Lower leg skin (tissue), 3 donors: ENCODE results near the gene RFX5.

ENCODE experiments used
- CTCF ChIP-seq, 3 donors: fragments of 450-650 bp; IDR thresholded peaks; one replicate each; pipeline ENCODE4 v1.5.1; 2016; ENCODE audit warnings: antibody characterized with exemption in 3 of 3, mild to moderate bottlenecking in 3 of 3, moderate library complexity in 2 of 3
- POLR2A ChIP-seq, 2 donors: fragments of 450-650 bp; IDR thresholded peaks; one replicate each; pipeline ENCODE4 v1.6.1; 2016 to 2017; ENCODE audit warnings: antibody characterized with exemption in 2 of 2, mild to moderate bottlenecking in 1 of 2, moderate library complexity in 1 of 2

GRCh38 chr1:151346082-151346768, 827 bp downstream of the RFX5 start:
- TF ChIP-seq POLR2A (IDR thresholded peaks at IDR 0.05) (no peak), CTCF (IDR thresholded peaks at IDR 0.05) (no peak)
